GM18519 (cell line): Measurements from ENCODE around the gene DALRD3.

ENCODE experiments used
- ATAC-seq: cut with Tn5 transposase; IDR thresholded peaks from one replicate; pipeline ENCODE4 v1.9.1; 2021; ENCODE audit warnings: mild to moderate bottlenecking, moderate library complexity; ENCODE audit not compliant: unreplicated experiment, low FRiP score

DALRD3 gene

GRCh38 chr3:49007068-49007770 is 11.2 kb downstream of the DALRD3 start, which contains the start of gene WDR6:
TSS of gene WDR6 (plus strand) at chr3:49007391. CDS start at chr3:49007432, 41 bp downstream.
- peak; percentile 79 for ATAC-seq

- ATAC-seq = no peak
Observed at GRCh38 chr3:49006408-49007067, 11.8 kb downstream of the DALRD3 start.

- no peak for ATAC-seq
Observed at GRCh38 chr3:49005998-49006397, 12.4 kb downstream of the DALRD3 start.

GRCh38 chr3:49005303-49005680 is 13.1 kb downstream of the DALRD3 start:
- no peak for ATAC-seq

GRCh38 chr3:49004352-49005302 is 13.8 kb downstream of the DALRD3 start:
- no peak for ATAC-seq

- ATAC-seq = no peak
Observed at GRCh38 chr3:49001155-49001554, 17.2 kb downstream of the DALRD3 start.

GRCh38 chr3:48999085-48999858 is 19.1 kb downstream of the DALRD3 start:
- no peak for ATAC-seq

- ATAC-seq = no peak
Observed at GRCh38 chr3:48997714-48998637, 20.4 kb downstream of the DALRD3 start.

GRCh38 chr3:48997102-48997635 is 21.2 kb downstream of the DALRD3 start:
- no peak for ATAC-seq

- ATAC-seq = no peak
Observed at GRCh38 chr3:48996640-48997039, 21.7 kb downstream of the DALRD3 start.

GRCh38 chr3:48993834-48994233 is 24.5 kb downstream of the DALRD3 start:
- no peak for ATAC-seq

- ATAC-seq = no peak
Observed at GRCh38 chr3:48991851-48992545, 26.4 kb downstream of the DALRD3 start.

GRCh38 chr3:48990636-48991469 is 27.5 kb downstream of the DALRD3 start:
- ATAC-seq = no peak

- no peak for ATAC-seq
Observed at GRCh38 chr3:48989796-48990635, 28.4 kb downstream of the DALRD3 start, which contains the start of gene P4HTM. TSS of gene P4HTM (plus strand) at chr3:48990241. CDS start at chr3:48990257, 16 bp downstream.

- no peak for ATAC-seq
Observed at GRCh38 chr3:48989126-48989795, 29.1 kb downstream of the DALRD3 start.

GRCh38 chr3:48985831-48986376 is 32.5 kb downstream of the DALRD3 start:
- no peak for ATAC-seq
